NCI-H748 treated with DMSO at 0.1 percent for 48 hours (cell line): Measurements from ENCODE around the gene DCST1.

Experiments
- DNase-seq: peaks from one replicate; lab custom pipeline; 2025; lab: John Stamatoyannopoulos, UW

DCST1 gene

DNA sequence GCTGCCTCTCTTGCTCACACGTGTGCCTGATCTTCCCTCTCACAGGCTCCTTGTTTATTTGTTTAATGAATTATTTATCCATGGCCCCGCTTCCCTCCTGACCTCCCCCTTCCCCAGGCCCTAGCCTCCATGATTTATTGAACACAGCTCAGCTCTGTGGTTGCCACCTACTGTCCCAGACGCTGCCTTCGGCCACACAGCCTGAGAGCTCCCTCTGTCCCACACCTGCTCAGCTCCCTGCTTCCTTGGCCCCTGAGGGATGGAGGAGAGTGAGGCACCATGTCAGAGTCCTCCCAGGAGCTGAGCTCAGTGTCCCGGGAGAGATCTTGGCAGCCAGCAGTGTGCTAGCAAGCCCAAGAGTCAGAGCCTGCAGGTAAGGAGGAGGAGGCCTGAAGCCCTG, 41.9 kb downstream of the DCST1 start:
- no peak for DNase-seq

DNA sequence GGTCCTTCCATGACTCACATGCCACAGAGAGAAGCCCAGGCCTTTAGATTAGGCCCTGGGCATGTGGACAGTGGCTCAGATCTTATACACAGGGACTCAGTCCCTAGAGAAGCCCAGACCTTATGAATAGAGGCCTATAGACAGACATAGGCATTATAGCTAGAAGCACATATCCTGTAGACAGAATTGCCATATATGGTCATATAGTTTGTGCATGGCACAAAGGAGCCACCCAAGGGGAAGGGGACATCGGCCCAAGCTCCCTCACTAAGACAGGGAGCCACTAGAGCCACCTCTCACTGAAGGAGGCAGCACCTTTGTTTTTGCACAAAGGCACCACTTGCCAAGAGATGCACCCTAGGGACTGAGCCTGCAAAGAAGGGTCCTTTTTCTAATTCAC, 42.7 kb downstream of the DCST1 start:
- no peak for DNase-seq

DNA sequence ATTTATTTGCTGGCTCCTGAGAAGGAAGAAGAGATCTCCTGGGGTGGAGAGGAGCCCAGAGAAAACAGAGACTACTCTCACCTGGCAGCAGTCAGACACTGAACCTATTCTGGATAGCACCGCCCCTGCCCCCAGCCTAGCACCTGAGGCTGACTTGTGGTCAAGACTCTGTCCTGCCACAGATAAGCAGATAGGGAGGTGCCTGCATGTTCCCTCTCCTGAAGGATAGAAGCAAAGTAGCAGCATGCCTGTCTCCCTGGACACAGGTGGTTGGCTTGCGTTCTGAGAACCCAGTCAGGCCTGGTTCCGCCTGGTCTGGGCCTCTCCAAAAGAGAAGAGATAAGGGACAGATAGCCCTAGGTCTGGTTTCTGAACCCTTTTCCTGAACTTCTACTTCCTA, 43.7 kb downstream of the DCST1 start:
- no peak for DNase-seq

DNA sequence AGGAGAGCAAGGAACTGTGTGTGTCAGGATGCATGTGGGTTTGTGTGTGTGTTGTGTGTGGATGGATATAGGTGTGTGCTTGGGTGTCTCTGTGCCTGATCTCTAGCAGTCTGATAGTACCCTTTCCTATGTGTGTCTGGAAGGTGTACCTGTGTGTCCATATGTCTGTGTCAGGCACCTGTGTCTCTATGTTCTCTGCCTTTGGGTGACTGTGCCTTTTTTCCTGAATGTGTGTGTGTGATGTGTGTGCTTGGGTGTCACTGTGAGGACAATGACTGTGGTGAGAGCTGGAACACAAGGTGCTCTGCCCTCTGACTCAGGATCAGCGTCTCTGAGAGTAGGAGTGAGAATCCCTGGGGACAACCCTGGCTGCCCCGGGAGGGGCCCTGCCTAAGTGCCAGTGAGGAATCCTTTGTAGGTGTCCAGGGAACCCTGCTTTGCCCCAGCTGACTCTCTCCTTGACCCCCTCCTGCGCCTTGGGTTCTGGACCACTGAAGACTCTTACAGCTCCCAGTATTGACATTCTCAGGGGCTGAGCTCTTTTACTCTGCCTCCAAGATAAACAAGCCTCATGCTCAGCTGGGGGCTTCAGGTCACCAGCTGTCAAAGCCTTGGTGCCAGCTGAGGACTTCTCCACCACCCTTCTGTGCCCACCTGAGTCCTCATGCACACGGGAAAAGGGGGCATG, 44.3 kb downstream of the DCST1 start:
- DNase-seq, result no peak

DNA sequence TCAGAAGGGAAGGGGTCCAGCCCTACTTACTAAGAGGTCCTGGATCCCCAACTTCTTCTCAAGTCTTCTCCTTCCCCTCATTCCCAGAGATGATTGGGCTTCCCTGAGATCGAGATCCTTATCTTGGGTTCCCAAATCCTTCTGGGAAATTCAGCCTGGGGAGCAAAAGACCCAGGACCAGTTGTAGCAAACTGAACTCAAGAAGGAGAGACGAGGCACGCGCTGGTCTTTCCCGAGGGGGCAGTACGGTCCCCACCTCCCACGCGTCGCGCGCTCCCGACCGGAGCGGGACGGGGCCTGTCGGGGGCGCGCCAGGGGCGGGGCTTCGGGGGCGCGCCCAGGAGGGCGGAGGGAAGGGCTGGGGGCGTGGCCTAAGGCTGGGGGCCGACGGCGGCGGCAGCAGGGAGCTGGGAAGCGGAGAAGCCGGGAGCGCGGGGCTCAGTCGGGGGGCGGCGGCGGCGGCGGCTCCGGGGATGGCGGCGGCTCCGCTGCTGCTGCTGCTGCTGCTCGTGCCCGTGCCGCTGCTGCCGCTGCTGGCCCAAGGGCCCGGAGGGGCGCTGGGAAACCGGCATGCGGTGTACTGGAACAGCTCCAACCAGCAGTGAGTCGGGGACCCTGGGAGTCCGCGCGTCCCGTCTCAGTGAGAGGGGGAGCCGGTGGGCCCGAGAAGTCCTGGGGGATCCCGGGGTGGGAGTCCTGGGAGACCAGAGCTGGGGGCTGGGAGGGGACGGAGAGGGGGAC, 45.0 kb downstream of the DCST1 start, which contains the start of gene EFNA3:
Gene EFNA3 (plus strand): TSS at position 369 of the 741 bp plus-strand sequence. CDS start 105 bp downstream, at position 474.
- peak; percentile 41 for DNase-seq

DNA sequence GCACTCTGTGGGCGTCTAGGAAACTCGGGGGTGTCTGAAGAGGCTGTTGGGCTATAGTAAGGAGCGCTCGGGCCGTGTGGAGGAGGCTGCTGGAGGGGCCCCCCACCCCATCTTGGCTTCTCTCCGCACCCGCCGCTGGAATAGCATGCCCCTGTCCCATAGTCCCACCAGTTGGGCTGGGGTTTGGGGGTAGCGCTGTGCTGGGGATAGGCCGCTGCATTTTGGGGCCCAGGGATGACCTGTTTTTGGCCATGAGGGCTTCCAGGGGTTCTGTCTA, 45.5 kb downstream of the DCST1 start:
- no peak for DNase-seq

DNA sequence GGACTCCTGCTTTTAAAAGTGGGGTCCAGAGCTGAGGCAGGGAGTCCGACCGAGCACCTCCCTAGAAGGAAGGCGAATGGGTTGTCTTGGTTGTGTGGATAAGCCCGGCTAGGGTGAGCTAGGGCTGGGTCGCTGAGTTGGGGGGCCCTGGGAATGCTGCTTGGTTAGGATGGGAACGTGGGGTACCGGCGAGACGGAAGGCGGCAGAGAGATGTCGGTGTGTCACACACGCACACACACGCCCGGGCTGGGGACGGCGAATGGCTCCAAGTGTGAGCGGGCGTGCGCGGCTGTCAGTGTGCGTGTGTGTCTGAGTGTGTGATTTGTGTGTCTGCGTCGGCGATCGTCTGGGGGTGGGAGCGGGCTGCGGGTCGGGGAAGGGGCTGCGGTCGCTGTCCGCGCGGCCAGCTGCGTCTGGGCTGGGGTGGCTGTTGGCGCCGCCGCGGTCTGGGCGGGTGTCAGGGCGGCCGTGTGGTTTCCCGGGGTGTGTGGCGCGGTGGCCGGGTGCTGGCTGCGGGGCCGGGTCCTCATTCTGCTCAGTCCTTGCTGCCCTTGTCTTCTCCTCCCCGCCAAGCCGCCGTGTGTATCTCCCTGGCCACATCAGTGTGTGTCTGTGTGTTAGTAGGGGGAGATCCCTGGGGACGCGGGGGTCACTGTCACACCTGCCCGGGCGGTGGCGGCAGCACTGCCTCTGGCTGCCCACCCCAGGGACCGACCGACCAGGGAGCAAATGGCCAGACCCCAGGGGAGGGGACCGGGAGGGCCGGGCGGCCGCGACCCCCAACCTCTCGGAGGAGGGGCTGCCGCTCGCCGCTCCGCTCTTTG, 46.1 kb downstream of the DCST1 start:
- peak; percentile 16 for DNase-seq

DNA sequence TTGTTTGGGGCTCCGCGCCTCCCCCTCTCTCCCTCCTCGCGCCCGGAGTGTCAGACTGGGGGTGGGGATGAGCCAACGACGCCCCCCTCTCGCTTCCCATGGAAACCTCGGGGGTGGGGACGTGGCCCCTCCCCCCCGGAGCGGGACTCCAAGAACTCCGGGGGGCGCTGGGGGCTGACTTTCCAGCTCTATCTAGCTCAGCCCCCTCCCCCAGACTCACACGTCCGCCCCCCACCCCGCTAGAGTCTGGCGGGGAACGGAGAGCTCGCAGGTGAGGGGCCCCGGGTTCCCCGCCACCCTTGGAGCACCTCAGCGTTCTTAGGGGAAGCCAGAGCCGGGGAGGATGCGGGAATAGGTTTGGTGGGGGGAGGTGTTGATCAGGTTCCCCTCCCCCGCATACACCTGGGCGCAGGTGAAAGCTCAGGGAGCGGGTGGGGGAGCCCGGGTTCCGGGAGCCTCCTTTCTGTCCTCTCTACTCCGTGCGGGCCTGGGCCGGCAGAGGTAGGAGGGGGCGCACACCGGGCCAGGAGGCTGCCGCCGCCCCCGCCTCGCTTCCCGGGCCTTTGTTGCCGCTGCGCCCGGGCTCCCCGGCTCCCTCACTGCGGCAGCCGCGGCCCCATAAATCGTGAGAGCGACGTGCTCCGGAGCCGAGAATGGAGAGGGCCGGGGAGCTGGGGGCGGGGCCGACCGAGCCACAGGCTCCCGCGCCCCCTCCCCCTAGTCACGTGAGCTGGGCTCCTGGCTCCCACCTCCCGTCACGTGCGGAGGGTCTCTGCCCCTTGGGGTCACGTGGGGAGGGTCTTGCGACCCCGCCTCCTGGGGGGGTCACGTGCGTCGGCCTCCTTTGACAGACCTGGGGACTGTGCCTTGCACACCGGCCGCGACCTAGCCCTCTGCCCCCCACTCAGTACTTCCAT, 46.9 kb downstream of the DCST1 start:
- DNase-seq, result peak; percentile 37

DNA sequence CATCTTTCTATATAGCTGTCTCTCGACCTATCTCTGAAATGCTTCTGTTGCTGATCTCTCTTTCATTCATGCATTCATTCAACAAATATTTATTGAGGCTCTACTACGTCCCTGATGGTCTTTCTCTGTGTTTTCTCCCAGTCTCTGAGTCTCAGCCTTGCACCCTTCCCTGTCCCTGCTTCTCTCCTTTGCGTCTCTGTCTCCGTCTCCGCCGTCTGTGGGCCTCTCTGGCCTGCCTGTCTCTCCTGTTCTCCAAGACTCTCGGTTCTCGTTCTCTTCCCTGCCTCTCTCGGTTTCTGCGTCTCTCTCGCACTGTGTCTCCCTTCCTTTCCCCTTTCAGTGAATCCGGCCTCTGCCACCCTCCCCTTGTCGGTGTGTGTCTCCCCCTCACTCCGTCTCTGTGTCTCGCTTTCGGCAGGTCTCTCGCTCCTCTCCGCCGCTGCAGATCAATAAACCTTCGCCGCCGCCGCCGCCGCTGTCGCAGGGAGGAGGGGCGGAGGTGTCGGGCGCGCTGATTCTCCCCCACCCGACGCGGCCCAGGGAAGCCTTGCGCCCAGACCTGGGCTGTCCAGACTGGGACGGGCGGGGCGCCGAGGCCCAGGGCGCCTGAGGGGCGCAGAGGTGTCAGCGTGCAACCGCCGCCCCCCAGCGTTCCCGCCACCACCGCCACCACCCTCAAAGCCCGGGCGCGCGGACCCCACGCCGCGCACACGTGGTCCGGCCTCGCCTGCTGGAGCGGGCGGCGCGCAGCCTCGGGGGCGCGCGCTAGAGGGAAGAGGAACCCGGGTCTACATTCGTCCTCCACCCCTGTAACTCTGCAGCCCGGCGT, 48.1 kb downstream of the DCST1 start:
- DNase-seq, result peak; percentile 27

DNA sequence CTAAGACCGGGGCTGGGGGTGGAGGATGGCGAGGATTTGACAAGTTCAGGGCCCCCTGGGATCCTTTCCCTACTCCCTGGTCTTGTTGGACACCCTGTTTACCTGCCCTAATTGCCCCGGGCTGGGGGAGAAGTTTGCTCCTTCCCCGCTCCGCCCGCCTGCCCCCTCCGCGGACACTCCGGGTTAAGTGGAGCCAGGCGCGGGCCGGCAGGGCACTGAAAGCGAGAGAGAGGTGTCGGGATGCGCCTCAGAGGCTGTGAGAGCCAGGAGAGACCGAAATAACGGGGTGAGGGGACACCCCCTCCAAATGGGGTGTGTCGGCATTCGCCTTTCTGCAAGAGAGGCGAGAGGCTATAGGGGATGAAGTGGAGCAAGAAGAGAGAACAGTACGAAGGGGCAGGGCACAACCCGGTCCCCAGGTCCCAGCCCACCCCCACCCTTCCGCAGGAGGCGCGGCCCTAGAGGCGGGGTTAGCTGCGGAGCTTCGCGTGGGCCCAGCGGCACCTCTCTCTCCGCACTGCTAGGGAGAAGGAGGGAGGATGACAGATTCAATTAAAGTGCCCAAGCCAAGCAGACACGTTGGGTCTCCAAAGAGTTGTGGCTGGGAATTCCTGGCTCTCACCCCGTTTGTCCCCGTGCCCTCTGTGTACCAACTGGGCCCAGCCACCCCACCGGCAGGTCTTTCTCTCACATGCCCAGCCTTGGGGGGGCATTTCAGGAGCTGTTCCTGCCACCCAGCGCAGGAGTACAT, 48.9 kb downstream of the DCST1 start:
- no peak for DNase-seq

DNA sequence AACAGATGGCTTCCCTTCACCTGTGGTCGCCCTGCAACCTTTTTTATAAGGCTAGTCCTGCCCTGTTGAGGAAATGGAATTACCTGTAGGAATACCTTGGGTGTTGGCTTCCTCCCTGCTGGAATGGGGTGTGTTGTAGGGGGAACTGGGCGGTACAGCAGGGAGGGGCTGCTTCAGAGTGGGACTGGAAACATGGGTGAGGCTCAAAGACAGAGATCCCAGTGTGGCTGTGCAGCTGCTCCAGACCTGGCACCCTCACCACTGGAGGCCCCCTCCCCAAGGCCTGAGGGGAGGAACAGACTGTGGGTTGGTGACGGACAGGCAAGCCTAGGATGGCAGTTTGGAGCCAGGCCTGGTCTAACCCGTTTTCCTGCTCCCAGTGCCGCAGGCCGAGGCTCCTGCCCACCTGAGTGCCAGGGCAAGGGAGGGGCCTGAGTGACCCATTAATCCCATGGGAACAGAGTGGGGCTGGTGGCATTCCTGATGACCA, 49.5 kb downstream of the DCST1 start:
- no peak for DNase-seq

DNA sequence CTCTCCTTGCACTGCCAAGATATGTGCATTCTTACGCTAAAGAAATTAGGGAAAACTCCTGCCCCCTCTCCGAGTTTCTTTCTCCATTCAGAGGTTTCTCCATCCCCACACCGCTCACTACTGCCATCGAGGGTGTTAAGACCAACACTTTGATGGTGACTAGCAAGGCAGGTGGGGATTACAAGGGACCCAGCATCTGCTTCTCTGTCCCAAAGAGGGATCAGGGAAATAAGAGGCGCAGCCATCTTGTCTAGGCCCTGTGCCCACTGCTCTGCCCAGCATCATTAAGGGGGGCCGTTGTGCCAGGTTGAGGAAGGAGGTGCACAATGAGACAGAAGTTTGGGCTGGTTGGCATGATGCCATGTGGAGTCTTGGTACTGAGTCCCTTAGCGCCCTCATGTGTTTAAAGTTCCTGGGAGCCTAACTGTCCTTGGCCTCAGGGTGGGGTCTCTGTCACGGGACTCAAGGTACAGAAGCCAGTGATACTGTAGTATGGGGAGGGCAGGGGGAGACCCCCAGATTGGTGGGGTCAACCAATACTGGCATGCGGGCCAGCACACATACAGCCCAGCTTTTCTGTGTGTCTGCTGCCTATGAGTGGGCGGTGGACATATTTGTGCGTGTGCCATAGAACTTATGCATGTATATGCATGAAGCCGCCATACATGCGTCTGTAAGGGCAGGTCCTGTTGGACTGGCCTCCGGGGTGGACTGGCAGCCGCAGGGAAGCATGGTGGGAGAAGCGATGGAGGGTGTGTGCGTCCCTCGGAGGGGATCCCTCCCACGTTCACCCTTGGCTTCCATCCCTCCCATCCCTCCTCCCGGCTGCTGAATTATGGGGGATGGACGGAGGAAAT, 50.5 kb downstream of the DCST1 start:
- DNase-seq, result peak; percentile 13

DNA sequence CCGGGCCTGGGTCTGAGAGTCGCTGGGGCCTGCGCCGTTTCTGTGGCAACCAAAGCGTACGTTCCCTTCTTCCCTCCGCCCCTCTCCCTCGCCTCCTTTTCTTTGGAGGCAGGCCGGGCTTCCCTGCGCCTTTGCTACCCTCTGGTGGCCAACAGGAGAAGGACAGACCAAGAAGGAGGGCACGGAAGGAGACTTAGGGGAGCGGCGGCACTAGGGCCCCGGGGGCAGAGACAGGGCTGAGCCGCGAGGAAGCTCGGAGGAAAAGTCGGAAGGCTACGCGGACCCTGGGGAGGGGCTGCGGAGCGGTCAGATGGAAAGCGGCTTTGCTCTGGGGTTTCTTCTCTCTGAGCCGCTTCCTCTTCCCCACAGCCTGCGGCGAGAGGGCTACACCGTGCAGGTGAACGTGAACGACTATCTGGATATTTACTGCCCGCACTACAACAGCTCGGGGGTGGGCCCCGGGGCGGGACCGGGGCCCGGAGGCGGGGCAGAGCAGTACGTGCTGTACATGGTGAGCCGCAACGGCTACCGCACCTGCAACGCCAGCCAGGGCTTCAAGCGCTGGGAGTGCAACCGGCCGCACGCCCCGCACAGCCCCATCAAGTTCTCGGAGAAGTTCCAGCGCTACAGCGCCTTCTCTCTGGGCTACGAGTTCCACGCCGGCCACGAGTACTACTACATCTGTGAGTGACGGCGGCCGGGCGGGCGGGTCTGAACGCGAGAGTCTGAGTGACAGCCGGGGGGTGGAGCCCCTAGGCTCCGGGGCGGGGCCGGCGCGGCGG, 51.3 kb downstream of the DCST1 start:
- DNase-seq, result peak; percentile 92

DNA sequence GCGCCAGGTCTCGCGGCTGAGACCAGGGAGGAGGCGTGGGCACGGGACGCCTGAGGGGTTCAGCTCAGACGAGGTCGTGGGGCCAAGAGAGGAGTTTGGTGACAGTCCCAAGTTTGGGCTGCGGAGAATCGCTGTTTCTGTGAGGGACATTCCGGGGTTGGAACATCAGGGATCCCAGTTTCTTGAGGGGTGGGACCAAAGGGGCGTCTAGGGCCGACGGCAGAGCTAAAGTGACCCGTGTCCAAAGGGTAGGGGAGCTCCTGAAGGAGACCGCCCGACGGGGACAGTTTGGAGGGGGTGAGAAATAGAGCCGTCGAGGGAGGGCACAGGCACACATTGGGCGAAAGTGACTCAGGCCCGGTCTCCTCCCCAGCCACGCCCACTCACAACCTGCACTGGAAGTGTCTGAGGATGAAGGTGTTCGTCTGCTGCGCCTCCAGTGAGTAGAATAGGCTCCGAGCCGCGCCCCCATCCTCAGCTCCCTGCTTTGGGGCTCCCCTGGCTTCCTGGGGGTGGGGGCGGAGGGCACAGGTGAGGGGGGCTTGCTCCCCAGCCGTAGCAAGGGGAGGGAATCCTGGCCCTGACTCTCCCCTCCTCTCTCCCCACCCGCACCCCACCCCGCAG, 52.0 kb downstream of the DCST1 start:
- no peak for DNase-seq

DNA sequence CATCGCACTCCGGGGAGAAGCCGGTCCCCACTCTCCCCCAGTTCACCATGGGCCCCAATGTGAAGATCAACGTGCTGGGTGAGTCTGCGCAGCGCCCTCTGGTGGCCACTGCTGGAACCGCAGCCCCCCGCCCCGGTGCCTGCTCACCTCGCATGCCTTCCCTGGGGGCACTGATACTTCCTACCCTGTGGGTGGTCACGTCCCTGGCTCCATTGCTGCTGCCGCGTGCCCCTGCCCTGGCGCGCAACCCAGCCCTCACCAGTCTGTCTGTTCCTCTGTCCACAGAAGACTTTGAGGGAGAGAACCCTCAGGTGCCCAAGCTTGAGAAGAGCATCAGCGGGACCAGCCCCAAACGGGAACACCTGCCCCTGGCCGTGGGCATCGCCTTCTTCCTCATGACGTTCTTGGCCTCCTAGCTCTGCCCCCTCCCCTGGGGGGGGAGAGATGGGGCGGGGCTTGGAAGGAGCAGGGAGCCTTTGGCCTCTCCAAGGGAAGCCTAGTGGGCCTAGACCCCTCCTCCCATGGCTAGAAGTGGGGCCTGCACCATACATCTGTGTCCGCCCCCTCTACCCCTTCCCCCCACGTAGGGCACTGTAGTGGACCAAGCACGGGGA, 52.6 kb downstream of the DCST1 start:
- peak; percentile 27 for DNase-seq

DNA sequence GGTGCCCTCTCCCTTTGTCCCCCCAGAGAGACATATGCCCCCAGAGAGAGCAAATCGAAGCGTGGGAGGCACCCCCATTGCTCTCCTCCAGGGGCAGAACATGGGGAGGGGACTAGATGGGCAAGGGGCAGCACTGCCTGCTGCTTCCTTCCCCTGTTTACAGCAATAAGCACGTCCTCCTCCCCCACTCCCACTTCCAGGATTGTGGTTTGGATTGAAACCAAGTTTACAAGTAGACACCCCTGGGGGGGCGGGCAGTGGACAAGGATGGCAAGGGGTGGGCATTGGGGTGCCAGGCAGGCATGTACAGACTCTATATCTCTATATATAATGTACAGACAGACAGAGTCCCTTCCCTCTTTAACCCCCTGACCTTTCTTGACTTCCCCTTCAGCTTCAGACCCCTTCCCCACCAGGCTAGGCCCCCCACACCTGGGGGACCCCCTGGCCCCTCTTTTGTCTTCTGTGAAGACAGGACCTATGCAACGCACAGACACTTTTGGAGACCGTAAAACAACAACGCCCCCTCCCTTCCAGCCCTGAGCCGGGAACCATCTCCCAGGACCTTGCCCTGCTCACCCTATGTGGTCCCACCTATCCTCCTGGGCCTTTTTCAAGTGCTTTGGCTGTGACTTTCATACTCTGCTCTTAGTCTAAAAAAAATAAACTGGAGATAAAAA, 53.4 kb downstream of the DCST1 start:
- DNase-seq, result no peak
